HG03280 (cell line): ENCODE measurements around the gene SSMEM1.
A peak's percentile ranks its signal among the peaks of the same experiment; 100 is the strongest.
"Not testable (repeated sequence)": the region's sequence is repeated elsewhere in the genome, so short reads cannot be mapped to it uniquely, and the experiment has no call there.

ENCODE experiments used
- ATAC-seq: cut with Tn5 transposase; IDR thresholded peaks from one replicate; pipeline ENCODE4 v1.9.1; 2021; ENCODE audit warnings: mild to moderate bottlenecking, moderate library complexity; ENCODE audit not compliant: unreplicated experiment

Gene SSMEM1

DNA sequence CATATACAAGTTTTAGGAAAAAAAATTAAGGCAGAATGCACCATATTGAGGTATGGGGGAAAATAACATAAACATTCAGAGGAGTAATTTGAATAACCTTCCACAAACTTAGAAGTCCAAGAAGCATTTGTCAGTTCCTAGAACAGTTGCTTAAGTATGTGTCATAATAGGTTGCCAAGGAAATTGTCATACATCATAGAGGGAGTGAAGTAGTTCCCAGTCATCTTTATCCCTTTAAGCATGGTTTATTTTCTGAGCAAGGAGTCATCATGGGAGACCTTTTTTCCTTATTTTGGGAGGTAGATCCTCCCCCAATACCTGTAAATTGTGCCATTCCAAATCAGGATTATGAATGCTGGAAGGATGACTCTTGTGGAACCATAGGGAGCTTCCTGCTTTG lies at the start of gene SSMEM1:
TSS of gene SSMEM1 (plus strand) at position 219 of the 400 bp plus-strand sequence. CDS start at position 270, 51 bp downstream.
- no peak for ATAC-seq

DNA sequence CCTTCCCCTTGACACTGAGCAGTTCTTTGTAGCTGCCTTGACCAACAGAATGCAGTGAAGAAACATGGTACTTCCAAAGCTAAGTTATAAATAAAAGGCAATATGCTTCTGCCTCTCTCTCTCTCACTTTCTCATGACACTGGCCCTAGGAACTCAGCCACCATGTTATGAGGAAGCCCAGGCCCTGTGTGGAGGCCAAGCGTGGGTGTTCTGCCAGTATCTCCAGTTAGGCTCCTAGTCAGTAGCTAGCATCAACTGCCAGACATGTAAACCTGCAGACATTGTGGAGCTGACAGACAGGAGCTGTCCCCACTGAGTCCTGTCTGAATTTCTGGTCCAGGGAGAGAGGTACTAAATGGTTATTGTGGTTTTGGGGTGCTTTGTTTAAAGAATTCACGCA lies 47.6 kb upstream of the SSMEM1 start:
- ATAC-seq, result no peak

DNA sequence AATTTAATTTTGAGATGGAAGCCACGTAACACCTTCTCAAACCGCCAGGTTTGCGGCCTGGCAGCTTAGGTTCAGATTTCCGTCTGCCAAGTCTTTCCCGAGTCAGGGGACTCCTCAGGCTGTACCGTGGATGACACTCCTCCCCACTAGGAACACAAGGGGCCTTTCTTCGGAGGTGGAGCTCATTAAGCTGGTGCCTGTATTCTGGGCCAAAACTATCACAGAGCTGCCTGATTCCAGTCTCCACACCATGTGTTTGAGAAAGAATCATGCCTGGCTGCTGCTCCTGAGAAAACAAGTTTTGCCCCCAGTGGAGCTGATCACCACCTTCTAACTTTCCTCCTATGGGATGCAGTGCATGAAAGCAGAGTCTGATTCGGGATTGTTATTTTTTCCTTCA lies 47.2 kb upstream of the SSMEM1 start:
- ATAC-seq, result no peak

GRCh38 chr7:130162196-130162595 lies 45.5 kb upstream of the SSMEM1 start:
- ATAC-seq, result no peak

GRCh38 chr7:130174237-130174959 lies 33.3 kb upstream of the SSMEM1 start:
- ATAC-seq, result no peak

DNA sequence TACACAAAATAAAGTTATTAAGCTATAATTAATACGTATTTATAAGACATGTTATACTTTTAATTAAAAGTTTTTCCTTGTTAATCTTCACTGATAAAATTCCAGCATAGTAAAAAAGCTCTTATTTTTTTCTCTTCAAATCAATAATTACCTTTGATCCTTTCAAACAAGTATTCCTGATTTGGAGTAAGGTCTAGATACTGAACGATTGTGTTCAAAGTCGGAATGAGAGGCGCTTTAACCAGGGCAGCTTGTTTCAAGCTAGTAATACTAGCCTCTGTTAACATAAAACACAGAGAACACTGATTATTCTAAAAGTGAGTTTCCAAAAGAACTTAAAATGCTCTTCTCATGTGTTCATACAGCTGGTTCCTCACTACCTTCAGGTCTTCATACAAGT lies 29.4 kb upstream of the SSMEM1 start:
- ATAC-seq, result no peak

DNA sequence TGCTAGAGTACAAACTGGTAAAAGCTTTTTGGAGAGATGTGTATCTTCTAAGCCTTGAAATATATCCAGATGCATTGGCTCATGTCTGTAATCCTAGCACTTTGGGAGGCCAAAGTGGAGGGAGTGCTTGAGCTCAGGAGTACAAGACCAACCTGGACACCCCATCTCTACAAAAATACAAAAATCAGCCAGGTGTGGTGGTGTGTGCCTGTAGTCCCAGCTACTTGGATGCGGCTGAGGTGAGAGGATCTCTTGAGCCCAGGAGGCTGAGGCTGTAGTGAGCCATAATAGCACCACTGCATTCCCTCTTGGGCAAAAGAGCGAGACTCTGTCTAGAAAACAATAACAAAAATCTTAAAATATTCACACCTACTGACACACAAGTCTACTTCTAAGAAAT lies 28.0 kb upstream of the SSMEM1 start:
- no peak for ATAC-seq

- ATAC-seq, result no peak
Measured at GRCh38 chr7:130180571-130181262, 26.9 kb upstream of the SSMEM1 start.

DNA sequence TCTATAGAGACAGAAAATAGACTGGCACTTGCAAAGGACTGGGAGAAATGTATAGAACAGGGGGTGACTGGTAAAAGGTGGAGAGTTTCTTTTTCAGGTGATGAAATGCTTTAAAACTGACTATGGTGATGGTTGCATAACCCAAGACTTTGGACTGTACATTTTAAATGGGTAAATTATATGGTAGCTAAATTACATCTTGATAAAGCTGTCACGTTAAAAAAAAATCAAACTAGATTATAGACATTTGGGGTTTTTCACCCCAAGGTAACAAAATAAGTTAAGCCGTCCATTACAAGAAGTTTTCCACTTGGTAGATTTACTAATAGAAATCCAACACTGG lies 26.4 kb upstream of the SSMEM1 start:
- no peak for ATAC-seq

GRCh38 chr7:130182990-130183389 lies 24.7 kb upstream of the SSMEM1 start:
- ATAC-seq, result peak; percentile 80

GRCh38 chr7:130184349-130184748 lies 23.3 kb upstream of the SSMEM1 start:
- ATAC-seq, result not testable (repeated sequence)

DNA sequence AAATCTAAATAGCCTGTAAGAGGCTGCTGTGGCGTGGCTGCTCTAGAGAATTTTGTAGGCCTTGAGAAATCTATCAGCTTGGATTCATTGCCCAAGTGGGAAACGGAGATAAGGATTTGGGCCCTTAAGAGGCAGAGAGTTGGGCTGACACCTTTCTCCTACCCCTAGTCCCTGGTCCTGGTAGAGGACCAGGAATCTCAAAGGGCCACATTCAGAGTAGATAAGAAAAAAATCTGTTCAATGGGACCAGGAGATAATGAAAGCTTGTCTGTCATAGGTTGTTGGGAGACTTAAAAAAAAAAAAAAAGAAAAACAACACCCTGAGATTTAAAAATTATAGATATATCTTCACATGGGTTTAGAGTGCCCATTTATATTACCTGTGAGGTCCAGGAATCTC lies 20.3 kb upstream of the SSMEM1 start:
- no peak for ATAC-seq

DNA sequence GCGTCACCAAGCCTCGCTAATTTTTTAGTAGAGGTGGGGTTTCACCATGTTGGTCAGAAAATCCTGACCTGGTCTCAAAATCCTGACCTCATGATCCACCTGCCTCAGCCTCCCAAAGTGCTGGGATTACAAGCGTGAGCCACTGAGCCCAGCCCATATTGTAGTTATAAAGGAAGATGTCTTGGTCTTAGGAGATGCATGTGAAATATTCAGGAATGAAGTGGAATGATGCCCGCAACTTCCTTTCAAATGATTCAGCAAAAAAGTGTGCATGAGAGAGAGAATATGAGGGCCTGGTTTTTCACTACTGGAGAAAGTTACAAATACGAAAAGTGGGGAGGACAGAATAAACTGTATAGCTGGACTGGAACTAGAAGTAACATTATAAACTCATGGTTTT lies 18.3 kb upstream of the SSMEM1 start:
- ATAC-seq, result no peak

DNA sequence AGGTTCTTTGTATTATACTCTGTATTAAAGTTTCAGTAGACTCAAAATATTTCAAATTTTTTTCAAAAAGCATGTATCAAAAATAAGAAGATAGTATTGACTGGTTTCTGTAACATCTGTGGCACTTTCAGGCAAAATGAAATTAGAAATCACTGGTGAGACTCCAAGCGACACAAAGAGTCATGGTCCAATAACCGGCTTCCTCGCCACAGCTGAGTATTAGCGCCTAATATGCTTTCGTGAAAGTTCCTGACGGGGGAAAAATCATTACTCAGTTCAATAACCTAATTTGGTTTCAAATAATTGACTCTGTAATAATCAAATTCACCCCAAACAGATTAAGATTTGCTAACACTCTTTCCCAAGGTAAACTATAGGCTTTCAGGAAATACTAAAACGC lies 15.9 kb upstream of the SSMEM1 start:
- no peak for ATAC-seq

- ATAC-seq, result no peak
Measured at GRCh38 chr7:130195396-130195795, 12.3 kb upstream of the SSMEM1 start.

- ATAC-seq, result no peak
Measured at GRCh38 chr7:130196476-130196875, 11.2 kb upstream of the SSMEM1 start.

GRCh38 chr7:130197094-130197493 lies 10.6 kb upstream of the SSMEM1 start:
- no peak for ATAC-seq

GRCh38 chr7:130201796-130202195 lies 5.9 kb upstream of the SSMEM1 start:
- ATAC-seq, result no peak

GRCh38 chr7:130205084-130205947 lies 2.3 kb upstream of the SSMEM1 start, which contains the start of gene TMEM209:
Gene TMEM209, minus strand, starts transcription at chr7:130205406. Its CDS starts 31 bp downstream, at chr7:130205375.
- ATAC-seq, result peak; percentile 99

GRCh38 chr7:130207033-130207432 lies 627 bp upstream of the SSMEM1 start:
- ATAC-seq, result no peak

GRCh38 chr7:130208516-130208915 lies 856 bp downstream of the SSMEM1 start:
- ATAC-seq, result no peak
